WTC11 (cell line): ENCODE data around the gene SLC9A7.

ENCODE experiments used
- CTCF ChIP-seq: fragments of 200-600 bp; IDR thresholded peaks from 2 replicates; pipeline ENCODE4 v1.8.0; 2022; ENCODE audit warnings: antibody characterized with exemption
- KAT7 ChIP-seq: sonication (generic); formaldehyde crosslinking; IDR thresholded peaks from 2 replicates; pipeline ENCODE4 v1.8.1; 2023; ENCODE audit warnings: missing genetic modification reagents, mild to moderate bottlenecking, borderline replicate concordance
- NR2C2 ChIP-seq: sonication (generic); formaldehyde crosslinking; IDR thresholded peaks from 2 replicates; pipeline ENCODE4 v1.8.0; 2022; ENCODE audit warnings: mild to moderate bottlenecking, missing genetic modification reagents
- TF ChIP-seq, protein P1 (sequence below): sonication (generic); formaldehyde crosslinking; IDR thresholded peaks from 2 replicates; pipeline ENCODE4 v1.8.1; 2023; ENCODE audit warnings: mild to moderate bottlenecking, moderate library complexity, missing genetic modification reagents

- TF ChIP-seq CTCF (no peak), KAT7 (CRISPR knock-in tag) (no peak), NR2C2 (CRISPR knock-in tag) (no peak)
- TF ChIP-seq, protein P1, sequence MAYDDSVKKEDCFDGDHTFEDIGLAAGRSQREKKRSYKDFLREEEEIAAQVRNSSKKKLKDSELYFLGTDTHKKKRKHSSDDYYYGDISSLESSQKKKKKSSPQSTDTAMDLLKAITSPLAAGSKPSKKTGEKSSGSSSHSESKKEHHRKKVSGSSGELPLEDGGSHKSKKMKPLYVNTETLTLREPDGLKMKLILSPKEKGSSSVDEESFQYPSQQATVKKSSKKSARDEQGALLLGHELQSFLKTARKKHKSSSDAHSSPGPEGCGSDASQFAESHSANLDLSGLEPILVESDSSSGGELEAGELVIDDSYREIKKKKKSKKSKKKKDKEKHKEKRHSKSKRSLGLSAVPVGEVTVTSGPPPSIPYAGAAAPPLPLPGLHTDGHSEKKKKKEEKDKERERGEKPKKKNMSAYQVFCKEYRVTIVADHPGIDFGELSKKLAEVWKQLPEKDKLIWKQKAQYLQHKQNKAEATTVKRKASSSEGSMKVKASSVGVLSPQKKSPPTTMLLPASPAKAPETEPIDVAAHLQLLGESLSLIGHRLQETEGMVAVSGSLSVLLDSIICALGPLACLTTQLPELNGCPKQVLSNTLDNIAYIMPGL, result no peak
Measured at GRCh38 chrX:46599051-46599560, 159.8 kb downstream of the SLC9A7 start.
